NOMO-1 treated with dmso at 0.1 percent for 144 hours (cell line): ENCODE measurements around the gene LGALSL.

Experiments used
- DNase-seq: peaks from one replicate; lab custom pipeline; 2025; ENCODE audit not compliant: unreplicated experiment; lab: John Stamatoyannopoulos, UW

Gene LGALSL

DNA sequence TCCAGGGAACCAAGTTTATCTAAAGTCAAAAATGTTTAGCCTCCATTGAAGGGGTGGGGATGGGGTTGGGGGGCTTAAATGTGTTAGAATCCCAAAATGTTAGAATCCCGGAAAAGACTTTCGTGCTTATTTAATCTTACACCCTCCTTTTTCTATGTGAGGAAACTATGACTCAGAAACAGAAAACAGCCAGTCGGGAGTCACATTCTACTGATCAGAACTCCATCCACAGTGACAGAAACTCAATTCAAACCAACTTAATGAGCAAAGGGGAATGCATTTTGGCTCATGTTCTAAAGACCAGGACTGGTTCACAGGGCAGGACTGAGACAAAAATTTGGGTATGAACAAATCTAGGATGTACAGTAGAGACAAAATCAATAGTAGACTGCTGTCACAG, 38.3 kb downstream of the LGALSL start:
- no peak for DNase-seq

DNA sequence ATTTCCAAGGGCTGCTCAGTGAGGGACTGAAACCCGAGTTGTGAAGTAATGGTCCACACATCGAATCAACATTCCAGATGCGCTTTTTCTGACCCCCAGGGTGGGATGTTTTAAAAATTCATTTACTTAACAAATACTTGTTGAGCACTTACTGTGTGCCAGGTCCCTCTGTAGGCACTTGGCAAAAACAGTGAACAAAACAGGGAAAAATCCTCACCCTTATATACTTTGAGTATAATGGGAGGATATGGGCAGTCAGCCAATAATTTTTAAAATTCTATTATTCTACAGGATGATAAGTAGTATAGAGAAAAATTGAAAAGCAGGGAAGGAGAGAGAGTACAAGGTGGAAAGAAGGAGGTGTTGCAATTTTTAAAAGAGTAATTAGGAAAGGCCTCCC, 38.9 kb downstream of the LGALSL start:
- DNase-seq = no peak

DNA sequence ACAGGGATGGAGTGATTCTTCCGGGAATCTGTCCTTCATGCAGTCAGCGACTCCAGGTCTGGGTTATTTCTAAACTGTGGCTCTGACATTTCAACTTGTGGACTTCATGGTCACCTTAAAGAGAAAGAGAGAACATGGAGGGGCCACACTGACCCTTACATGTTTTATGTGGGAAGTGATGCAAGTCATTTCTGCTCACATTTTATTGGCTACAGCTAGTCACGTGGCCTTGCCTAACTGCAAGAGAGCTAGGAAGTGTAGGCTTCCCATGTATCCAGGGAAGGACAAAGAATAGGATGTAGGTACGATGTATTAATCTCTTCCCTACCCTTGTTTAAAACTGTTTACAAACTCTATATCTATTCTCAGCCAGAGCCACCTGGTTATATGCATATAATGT, 39.8 kb downstream of the LGALSL start:
- DNase-seq = no peak

DNA sequence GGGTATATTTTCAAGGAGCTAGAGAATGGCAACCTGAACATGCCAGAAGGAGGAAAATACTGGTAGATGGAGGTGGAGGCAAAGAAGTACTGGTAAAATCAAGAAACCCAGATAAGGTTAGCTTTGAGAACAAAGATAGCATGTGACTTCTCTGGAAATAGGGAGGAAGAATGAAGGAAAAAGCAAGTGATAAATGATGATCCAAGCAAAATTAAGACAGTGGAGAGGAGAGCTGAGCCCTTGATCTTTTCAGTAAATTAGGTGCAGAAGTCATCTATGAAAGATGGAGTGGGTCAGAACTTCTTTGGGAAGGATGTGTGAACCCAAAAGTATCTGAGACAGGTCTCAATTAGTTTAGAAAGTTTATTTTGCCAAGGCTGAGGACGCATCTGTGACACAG, 44.5 kb downstream of the LGALSL start:
- no peak for DNase-seq

DNA sequence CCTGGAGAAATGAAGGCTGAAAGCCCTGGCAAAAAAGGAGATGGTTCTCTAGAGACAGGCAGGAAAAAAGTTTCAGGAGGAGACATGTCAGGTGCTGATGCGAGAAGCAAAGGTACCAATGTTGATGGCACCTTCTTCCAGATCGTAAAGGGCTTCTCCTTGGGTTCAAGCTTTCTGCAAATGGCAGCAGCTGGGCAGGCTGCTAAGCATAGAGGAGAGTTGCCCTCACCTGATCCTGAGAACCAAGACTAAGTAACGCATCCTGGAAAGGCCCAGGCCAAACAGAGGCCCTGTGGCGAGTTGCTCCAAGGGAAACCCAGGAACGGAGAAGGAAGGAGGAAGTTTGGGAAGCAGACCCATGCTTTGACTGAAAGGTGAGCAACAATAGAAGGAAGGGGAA, 46.6 kb downstream of the LGALSL start:
- no peak for DNase-seq

DNA sequence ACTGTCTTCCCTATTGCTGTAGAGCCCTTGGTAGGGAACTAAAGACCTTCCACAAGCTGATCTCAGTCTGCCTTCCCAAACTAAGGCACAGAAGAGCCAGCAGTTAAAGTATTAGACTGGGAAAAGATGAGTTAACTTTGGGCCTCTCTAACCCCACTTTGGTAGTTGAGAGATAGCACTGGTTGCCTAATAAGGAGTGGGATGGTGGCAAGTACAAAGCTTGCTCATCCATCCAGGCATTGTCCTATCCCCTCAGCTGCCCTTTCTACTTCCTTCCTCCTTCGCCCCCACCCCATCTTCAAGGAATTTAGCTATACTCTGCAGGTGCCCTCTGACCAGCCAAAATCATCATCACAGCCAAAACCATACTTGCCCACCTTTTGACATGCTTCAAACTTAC, 48.0 kb downstream of the LGALSL start:
- no peak for DNase-seq

DNA sequence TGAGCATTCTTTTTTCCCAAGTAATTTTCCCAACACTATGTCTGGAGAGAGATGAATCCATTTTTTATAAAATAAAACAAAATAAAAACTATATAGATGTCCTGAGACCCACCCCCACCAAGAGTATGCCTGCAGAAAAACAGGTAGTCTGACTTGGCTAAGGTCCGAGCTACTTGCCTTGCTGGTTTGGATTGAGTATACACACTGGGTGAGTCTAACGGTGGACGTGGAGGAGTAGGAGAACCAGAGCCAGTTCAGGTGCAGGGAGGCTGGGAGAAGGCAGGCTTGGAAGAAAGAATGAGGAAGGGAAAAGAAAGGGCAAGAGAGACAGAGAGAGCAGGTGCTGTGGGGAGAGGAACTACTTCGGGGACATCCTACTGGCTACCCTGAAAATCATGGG, 48.9 kb downstream of the LGALSL start:
- DNase-seq = no peak

DNA sequence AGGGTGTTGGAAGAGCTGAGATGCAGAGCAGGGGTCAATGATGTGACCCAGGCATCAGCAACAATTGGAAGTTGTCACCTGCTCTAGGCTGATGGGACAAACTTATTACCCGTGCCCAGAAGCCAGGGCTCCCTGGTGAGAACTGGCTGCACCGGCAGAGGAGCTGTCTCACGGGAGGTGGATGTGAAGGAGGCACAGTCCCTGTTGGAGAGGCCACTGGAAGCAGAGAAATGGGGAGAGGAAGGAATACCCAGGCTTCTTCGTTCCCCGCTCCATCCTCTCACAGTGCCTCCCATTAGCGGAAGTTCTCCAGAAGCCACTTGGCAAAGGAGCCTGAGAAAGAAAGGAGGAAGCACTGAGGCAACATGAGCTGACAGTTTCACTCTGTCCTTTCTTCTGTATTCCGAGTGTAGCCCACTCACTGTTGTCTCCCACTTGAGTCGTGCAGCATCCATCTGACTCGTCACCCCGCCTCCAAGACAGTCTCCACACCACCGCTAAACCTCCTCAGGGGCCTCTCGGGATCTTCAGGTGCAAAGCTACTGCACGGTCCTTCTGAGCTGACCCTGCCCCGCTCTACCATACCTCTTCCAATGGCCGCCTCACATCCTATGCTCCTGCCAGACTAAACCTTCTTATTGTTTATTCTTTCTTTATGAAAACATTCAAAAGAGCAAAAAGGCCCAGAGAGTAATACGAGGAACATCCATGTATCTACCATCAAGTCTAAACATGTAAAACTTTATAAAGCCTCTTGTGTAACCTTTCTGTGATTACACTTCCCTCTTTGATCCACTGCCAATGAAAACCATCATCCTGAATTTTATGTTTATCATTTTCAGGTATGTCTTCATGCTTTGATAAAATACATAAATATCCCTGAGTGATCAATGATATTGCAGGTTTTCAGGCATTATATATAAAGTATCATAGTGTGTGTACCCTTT, 51.1 kb downstream of the LGALSL start:
- DNase-seq = peak; percentile 47

DNA sequence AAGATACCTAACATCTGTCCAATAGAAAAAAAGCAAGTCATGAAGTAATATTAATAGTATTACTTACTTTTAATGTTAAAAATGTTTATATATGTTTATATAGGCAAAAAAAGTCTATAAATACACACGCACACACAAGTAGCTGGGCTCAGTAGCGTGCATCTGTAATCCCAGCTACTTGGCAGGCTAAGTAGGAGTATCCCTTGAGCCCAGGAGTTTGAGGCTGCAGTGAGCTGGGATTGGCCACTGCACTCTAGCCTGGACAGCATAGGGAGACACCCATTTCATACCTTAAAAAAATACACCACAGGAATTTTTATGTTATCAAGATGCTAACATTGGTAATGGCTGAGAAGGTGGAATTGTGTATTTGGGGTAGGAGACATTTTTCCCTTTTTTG, 52.7 kb downstream of the LGALSL start:
- DNase-seq = no peak
